SK-N-SH (cell line): Measurements from ENCODE around the gene PIAS1. TPM values are rescaled to one million over a fixed set of nuclear protein-coding genes. Genes with fewer than 3 reads are reported as not detected.

Experiments used
- CTCF ChIA-PET: fragments of 300-600, 350-600 bp; formaldehyde crosslinking; extraction: SDS; loops from one replicate; lab custom pipeline; 2021; lab: Yijun Ruan, JAX
- POLR2A ChIA-PET: fragments of 350-600 bp; sonication (Branson Sonifier 250); formaldehyde crosslinking; extraction: SDS; loops from one replicate; lab custom pipeline; 2020; ENCODE audit warnings: antibody characterized with exemption, inconsistent platforms; lab: Yijun Ruan, JAX
- DNase-seq: peaks from one replicate; pipeline ENCODE4 v3.0.0; 2012
- H2AFZ ChIP-seq: fragments of 200-600 bp; sonication (generic); 2 replicates; pipeline ENCODE4 v1.8.1; 2016; ENCODE audit warnings: antibody characterized with exemption, mild to moderate bottlenecking, low read depth
- H3F3A ChIP-seq: fragments of 200-600 bp; sonication (generic); replicated peaks from 2 replicates; pipeline ENCODE3; 2016; ENCODE audit warnings: antibody characterized with exemption, mild to moderate bottlenecking; ENCODE audit not compliant: insufficient read depth
- H3K27ac ChIP-seq, 2 experiments: fragments of 200-500 bp in 1 of 2; fragments of 200-600 bp in 1 of 2; sonication (Bioruptor generic) in 1 of 2; sonication (generic), shearing (Covaris generic) in 1 of 2; 2 replicates each; pipeline versions ENCODE4 v1.5.1 to v1.6.1; 2014 to 2016; ENCODE audit warnings: low read depth in 2 of 2, inconsistent platforms in 1 of 2, low read length in 1 of 2, mild to moderate bottlenecking in 1 of 2, mixed read lengths in 1 of 2
- H3K27me3 ChIP-seq: fragments of 200-600 bp; sonication (generic), shearing (Covaris generic); 2 replicates; pipeline ENCODE4 v1.6.1; 2016; ENCODE audit warnings: mixed run types; ENCODE audit not compliant: insufficient read depth
- H3K36me3 ChIP-seq, 2 experiments: fragments of 200-500 bp in 1 of 2; fragments of 200-600 bp in 1 of 2; sonication (Bioruptor generic) in 1 of 2; sonication (generic) in 1 of 2; replicated peaks in 1 of 2; 2 replicates each; pipeline versions ENCODE3 to v1.5.1; 2014 to 2016; ENCODE audit warnings: low read length in 1 of 2, mild to moderate bottlenecking in 1 of 2; ENCODE audit not compliant: insufficient read depth in 2 of 2, control insufficient read depth in 1 of 2
- H3K4me1 ChIP-seq, 2 experiments: fragments of 200-500 bp in 1 of 2; fragments of 200-600 bp in 1 of 2; sonication (Bioruptor generic) in 1 of 2; sonication (generic), shearing (Covaris generic) in 1 of 2; 2 replicates each; pipeline versions ENCODE4 v1.5.1 to v1.6.1; 2014 to 2016; ENCODE audit warnings: low read depth in 1 of 2, low read length in 1 of 2, mixed run types in 1 of 2; ENCODE audit not compliant: insufficient read depth in 2 of 2, control insufficient read depth in 1 of 2
- H3K4me2 ChIP-seq: fragments of 200-600 bp; sonication (generic), shearing (Covaris generic); 2 replicates; pipeline ENCODE4 v1.6.1; 2017; ENCODE audit warnings: mixed run types
- H3K4me3 ChIP-seq, 2 experiments: fragments of 200-500 bp in 1 of 2; fragments of 200-600 bp in 1 of 2; sonication (Bioruptor generic) in 1 of 2; sonication (generic), shearing (Covaris generic) in 1 of 2; 2 replicates each; pipeline versions ENCODE4 v1.5.1 to v1.8.1; 2014 to 2016; ENCODE audit warnings: low read depth in 2 of 2, inconsistent platforms in 1 of 2, low read length in 1 of 2, mild to moderate bottlenecking in 1 of 2, mixed read lengths in 1 of 2, moderate library complexity in 1 of 2
- H3K79me2 ChIP-seq: fragments of 200-600 bp; sonication (generic); 2 replicates; pipeline ENCODE4 v1.8.1; 2017; ENCODE audit warnings: mild to moderate bottlenecking; ENCODE audit not compliant: insufficient read depth
- H3K9ac ChIP-seq: fragments of 200-600 bp; sonication (generic); 2 replicates; pipeline ENCODE4 v1.6.1; 2017; ENCODE audit warnings: mixed run types
- H3K9me2 ChIP-seq: fragments of 200-600 bp; sonication (generic); 2 replicates; pipeline ENCODE4 v1.6.1; 2017; ENCODE audit warnings: mixed run types
- H3K9me3 ChIP-seq: fragments of 200-600 bp; sonication (generic); 2 replicates; pipeline ENCODE4 v1.6.1; 2017; ENCODE audit warnings: mixed run types, mild to moderate bottlenecking, moderate library complexity
- H4K20me1 ChIP-seq: fragments of 200-600 bp; sonication (generic); 2 replicates; pipeline ENCODE4 v1.6.1; 2017; ENCODE audit warnings: mild to moderate bottlenecking, mixed run types; ENCODE audit not compliant: insufficient read depth
- CTCF ChIP-seq: fragments of 200-600 bp; sonication (generic); IDR thresholded peaks from 2 replicates; pipeline ENCODE4 v1.6.1; 2017; ENCODE audit warnings: antibody characterized with exemption, mild to moderate bottlenecking, moderate library complexity
- FOXJ3 ChIP-seq: sonication (generic); formaldehyde crosslinking; IDR thresholded peaks from 2 replicates; pipeline ENCODE4 v1.5.1; 2020; ENCODE audit warnings: mild to moderate bottlenecking, missing genetic modification reagents
- FOXM1 ChIP-seq: IDR thresholded peaks from 2 replicates; pipeline ENCODE4 v1.4.0; 2012; ENCODE audit warnings: low read depth, mild to moderate bottlenecking
- GABPA ChIP-seq: IDR thresholded peaks from 2 replicates; pipeline ENCODE4 v1.4.0; 2012; ENCODE audit warnings: low read depth, mild to moderate bottlenecking
- GATA2 ChIP-seq: sonication (generic); formaldehyde crosslinking; IDR thresholded peaks from 2 replicates; pipeline ENCODE4 v1.5.0; 2020; ENCODE audit warnings: mild to moderate bottlenecking, missing genetic modification reagents
- JUND ChIP-seq: IDR thresholded peaks from 2 replicates; pipeline ENCODE4 v1.4.0; 2012
- MEF2A ChIP-seq: IDR thresholded peaks from 2 replicates; pipeline ENCODE4 v1.4.0; 2012; ENCODE audit warnings: low read depth, borderline replicate concordance
- MXI1 ChIP-seq: IDR thresholded peaks from 2 replicates; pipeline ENCODE4 v1.6.1; 2012; ENCODE audit warnings: mild to moderate bottlenecking, low read depth, low read length, improper control_type of control experiment
- NRF1 ChIP-seq: IDR thresholded peaks from 2 replicates; pipeline ENCODE4 v1.6.1; 2012; ENCODE audit warnings: low read depth, mild to moderate bottlenecking, low read length
- POLR2AphosphoS5 ChIP-seq: IDR thresholded peaks from 2 replicates; pipeline ENCODE4 v1.6.1; 2012; ENCODE audit warnings: low read depth, low read length
- RAD21 ChIP-seq: IDR thresholded peaks from 2 replicates; pipeline ENCODE4 v1.6.1; 2012; ENCODE audit warnings: mild to moderate bottlenecking, low read length
- RCOR1 ChIP-seq: fragments of 150-350 bp; IDR thresholded peaks from 2 replicates; pipeline ENCODE4 v1.6.1; 2017; ENCODE audit warnings: antibody characterized with exemption, low read length
- RFX5 ChIP-seq: IDR thresholded peaks from 2 replicates; pipeline ENCODE4 v1.6.1; 2012; ENCODE audit warnings: mild to moderate bottlenecking, improper control_type of control experiment, low read length
- RXRA ChIP-seq: IDR thresholded peaks from 2 replicates; pipeline ENCODE4 v1.4.0; 2012; ENCODE audit warnings: low read depth, mild to moderate bottlenecking, borderline replicate concordance
- SMC3 ChIP-seq: IDR thresholded peaks from 2 replicates; pipeline ENCODE4 v1.6.1; 2012; ENCODE audit warnings: low read depth, low read length, improper control_type of control experiment
- TCF12 ChIP-seq: IDR thresholded peaks from 2 replicates; pipeline ENCODE4 v1.4.0; 2012
- TEAD4 ChIP-seq: IDR thresholded peaks from 2 replicates; pipeline ENCODE4 v1.4.0; 2012; ENCODE audit warnings: mild to moderate bottlenecking, borderline replicate concordance; ENCODE audit not compliant: insufficient read depth
- USF1 ChIP-seq: IDR thresholded peaks from 2 replicates; pipeline ENCODE4 v1.4.0; 2012; ENCODE audit warnings: low read depth, borderline replicate concordance
- ZBTB33 ChIP-seq: IDR thresholded peaks from 2 replicates; pipeline ENCODE4 v1.4.0; 2012; ENCODE audit warnings: low read depth, borderline replicate concordance
- WGBS: methylation state at CpG from one replicate; pipeline ENCODE4 v1.1.6; 2017; ENCODE audit warnings: low lambda C conversion rate; 5-methylcytosine and 5-hydroxymethylcytosine counted together
- polyA plus RNA-seq, 3 experiments: library from polyadenylated mRNA; depleted of rRNA; stranded (reverse); fragments of >200 nt; gene quantifications; 2 replicates each; pipeline ENCODE4 v1.2.3, GENCODE V29; 2012

PIAS1 gene
- polyA plus RNA-seq, 1 of the 3 experiments (the other 2 are of a cell fraction): 9.0 TPM

GRCh38 chr15:68034081-68034480 is 20.0 kb upstream of the PIAS1 start (continued):
- no peak for TF ChIP-seq POLR2AphosphoS5
- TF ChIP-seq, all 33 proteins: peak for 0

- no peak overlapping the region for H3K4me3 ChIP-seq
- ChIA-PET POLR2A (interaction anchor here (0.8 kb wide), 1 partner anchor 19 kb away, joined by 3 read pairs; no protein-coding TSS in a partner anchor), CTCF (interaction anchor here (0.6 kb wide), 1 partner anchor 172 kb away, joined by 3 read pairs; no protein-coding TSS in a partner anchor)
- H3K27me3 ChIP-seq: no peaks in the 10 kb centered on the region
- H3F3A ChIP-seq: no peaks in the 10 kb centered on the region
- no peak overlapping the region for H3K4me2 ChIP-seq
- no peaks in the 10 kb centered on the region for H3K36me3 ChIP-seq
- DNase-seq: no peak
- 56% methylated on average over 1 of the region's 1 CpG for WGBS
- H4K20me1 ChIP-seq: no peaks in the 10 kb centered on the region
- H3K9me2 ChIP-seq: no peaks in the 10 kb centered on the region
- no peak overlapping the region for H3K9ac ChIP-seq
- H2AFZ ChIP-seq: no peak overlapping the region
- no peaks in the 10 kb centered on the region for H3K9me3 ChIP-seq
- H3K4me1 ChIP-seq: no peaks in the 10 kb centered on the region
- H3K79me2 ChIP-seq: no peaks in the 10 kb centered on the region
- H3K27ac ChIP-seq: no peak overlapping the region
- no peak for TF ChIP-seq NRF1
- no peak for TF ChIP-seq USF1
- TF ChIP-seq TCF12: no peak
- TF ChIP-seq RFX5: no peak
- no peak for TF ChIP-seq RCOR1
- TF ChIP-seq SMC3: no peak
- TF ChIP-seq RAD21: no peak
- no peak for TF ChIP-seq ZBTB33
- no peak for TF ChIP-seq JUND
- no peak for TF ChIP-seq GABPA
- no peak for TF ChIP-seq RXRA
- no peak for TF ChIP-seq GATA2
- no peak for TF ChIP-seq TEAD4
- no peak for TF ChIP-seq FOXM1
- TF ChIP-seq FOXJ3: no peak
- no peak for TF ChIP-seq MEF2A
- no peak for TF ChIP-seq MXI1
- TF ChIP-seq POLR2AphosphoS5: no peak
- TF ChIP-seq CTCF: no peak
Observed at GRCh38 chr15:68034719-68035293, 19.3 kb upstream of the PIAS1 start.
